Measurements from ENCODE around the gene GEMIN5. TPM values are rescaled to one million over a fixed set of nuclear protein-coding genes. Genes with fewer than 3 reads are reported as not detected.

GEMIN5 gene
- total and polyA plus RNA-seq, 2 of the 13 experiments (the other 11 are each of a cell fraction or from before 2014, with no cell fraction given) = 6.6 to 28.6 TPM

DNA sequence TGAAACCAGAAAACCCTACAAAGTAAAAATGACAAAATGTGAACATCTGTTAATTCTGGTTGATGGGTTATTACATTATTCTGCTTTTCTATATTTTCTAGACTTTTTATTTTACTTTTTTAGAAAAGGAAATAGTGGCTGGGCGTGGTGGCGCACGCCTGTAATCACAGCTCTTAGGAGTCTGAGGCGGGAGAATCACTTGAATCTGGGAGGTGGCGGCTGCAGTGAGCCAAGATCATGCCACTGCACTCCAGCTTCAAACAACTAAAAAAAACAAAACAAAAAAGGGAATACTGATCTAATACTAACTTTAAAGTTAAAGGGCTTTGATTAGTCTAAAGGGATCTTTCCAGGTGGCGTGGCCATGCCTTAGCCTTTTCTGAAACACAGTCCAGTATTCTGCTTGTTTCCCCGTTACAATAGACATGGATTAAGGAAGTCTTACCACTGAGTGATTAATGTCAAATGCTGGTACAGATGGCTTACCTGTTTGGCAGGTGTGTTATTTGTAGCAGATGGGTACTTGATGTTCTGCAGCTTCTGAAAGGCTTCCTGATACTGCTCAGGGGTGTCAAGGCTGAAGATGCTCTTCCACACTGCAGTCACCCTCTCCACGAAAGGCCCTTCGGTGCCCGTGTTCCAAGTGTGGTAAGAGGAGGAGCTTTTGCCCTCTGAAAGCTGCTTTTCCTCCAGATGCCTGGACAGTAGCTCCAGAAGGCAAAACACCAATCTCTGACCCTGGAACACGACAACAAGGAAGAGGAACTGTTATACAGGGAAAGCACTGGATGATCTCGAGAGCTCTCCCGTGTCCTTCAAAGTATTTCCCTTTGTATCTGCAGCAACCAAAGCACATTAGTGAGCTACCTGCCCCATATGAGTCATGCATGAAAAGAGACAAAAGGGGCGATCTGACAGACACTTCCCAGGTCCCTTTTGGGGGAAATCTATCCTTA lies 42.1 kb downstream of the GEMIN5 start (continued):
- TF ChIP-seq, protein P1, sequence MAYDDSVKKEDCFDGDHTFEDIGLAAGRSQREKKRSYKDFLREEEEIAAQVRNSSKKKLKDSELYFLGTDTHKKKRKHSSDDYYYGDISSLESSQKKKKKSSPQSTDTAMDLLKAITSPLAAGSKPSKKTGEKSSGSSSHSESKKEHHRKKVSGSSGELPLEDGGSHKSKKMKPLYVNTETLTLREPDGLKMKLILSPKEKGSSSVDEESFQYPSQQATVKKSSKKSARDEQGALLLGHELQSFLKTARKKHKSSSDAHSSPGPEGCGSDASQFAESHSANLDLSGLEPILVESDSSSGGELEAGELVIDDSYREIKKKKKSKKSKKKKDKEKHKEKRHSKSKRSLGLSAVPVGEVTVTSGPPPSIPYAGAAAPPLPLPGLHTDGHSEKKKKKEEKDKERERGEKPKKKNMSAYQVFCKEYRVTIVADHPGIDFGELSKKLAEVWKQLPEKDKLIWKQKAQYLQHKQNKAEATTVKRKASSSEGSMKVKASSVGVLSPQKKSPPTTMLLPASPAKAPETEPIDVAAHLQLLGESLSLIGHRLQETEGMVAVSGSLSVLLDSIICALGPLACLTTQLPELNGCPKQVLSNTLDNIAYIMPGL (CRISPR knock-in tag; IDR thresholded peaks at IDR 0.05; ENCODE audit: borderline replicate concordance in 1 of 2, low read depth in 1 of 2) = no peak
- no peak for TF ChIP-seq ZNF652 (CRISPR knock-in tag; IDR thresholded peaks at IDR 0.05; ENCODE audit: borderline replicate concordance, low read depth)
- TF ChIP-seq, protein P2, sequence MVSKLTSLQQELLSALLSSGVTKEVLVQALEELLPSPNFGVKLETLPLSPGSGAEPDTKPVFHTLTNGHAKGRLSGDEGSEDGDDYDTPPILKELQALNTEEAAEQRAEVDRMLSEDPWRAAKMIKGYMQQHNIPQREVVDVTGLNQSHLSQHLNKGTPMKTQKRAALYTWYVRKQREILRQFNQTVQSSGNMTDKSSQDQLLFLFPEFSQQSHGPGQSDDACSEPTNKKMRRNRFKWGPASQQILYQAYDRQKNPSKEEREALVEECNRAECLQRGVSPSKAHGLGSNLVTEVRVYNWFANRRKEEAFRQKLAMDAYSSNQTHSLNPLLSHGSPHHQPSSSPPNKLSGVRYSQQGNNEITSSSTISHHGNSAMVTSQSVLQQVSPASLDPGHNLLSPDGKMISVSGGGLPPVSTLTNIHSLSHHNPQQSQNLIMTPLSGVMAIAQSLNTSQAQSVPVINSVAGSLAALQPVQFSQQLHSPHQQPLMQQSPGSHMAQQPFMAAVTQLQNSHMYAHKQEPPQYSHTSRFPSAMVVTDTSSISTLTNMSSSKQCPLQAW (CRISPR knock-in tag; IDR thresholded peaks at IDR 0.05) = no peak
- no peak for TF ChIP-seq PHB2 (IDR thresholded peaks at IDR 0.05; ENCODE audit: partially characterized antibody)
- TF ChIP-seq MTA1 (CRISPR knock-in tag; IDR thresholded peaks at IDR 0.05; ENCODE audit: borderline replicate concordance) = no peak

DNA sequence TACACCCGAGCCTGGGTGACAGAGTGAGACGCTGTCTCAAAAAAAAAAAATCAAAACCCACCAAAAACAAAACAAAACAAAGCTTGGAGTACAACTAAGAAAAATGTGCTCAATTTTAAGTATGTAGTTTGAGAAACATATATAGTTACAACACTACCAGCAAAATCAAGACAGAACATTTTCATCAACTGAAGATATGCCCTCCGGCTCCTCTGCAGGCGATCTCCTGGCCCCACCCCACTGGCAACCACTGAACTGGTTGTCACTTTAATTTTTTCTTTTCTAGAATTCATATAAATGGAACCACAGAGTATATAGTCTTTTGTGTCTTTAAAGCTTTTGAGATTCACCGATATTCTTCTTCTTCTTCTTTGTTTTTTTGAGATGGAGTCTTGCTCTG lies 44.6 kb downstream of the GEMIN5 start:
- in situ Hi-C loops (cut with HindIII; ENCODE audit: extremely low pct_ligation_motif_present, low pct_unique_long_range_greater_than_20kb) = no loop called here
- DNase-seq (ENCODE audit: low spot score) = no peak
- TF ChIP-seq ZNF20 (CRISPR knock-in tag; IDR thresholded peaks at IDR 0.05) (no peak), SSRP1 (CRISPR knock-in tag; IDR thresholded peaks at IDR 0.05) (no peak), NPAS2 (CRISPR knock-in tag; IDR thresholded peaks at IDR 0.05; ENCODE audit: borderline replicate concordance) (no peak), ZNF672 (CRISPR knock-in tag; IDR thresholded peaks at IDR 0.05) (no peak), ZFP37 (CRISPR knock-in tag; IDR thresholded peaks at IDR 0.05; ENCODE audit: borderline replicate concordance) (no peak), ARNT2 (CRISPR knock-in tag; IDR thresholded peaks at IDR 0.05; ENCODE audit: low read depth) (no peak), ZNF75D (CRISPR knock-in tag; IDR thresholded peaks at IDR 0.05; ENCODE audit: borderline replicate concordance) (no peak), FOXK1 (CRISPR knock-in tag; IDR thresholded peaks at IDR 0.05; ENCODE audit: borderline replicate concordance, low read depth) (no peak), ZNF3 (CRISPR knock-in tag; IDR thresholded peaks at IDR 0.05) (no peak), NFRKB (IDR thresholded peaks at IDR 0.05) (no peak), ELF3 (CRISPR knock-in tag; IDR thresholded peaks at IDR 0.05) (no peak)
- TF ChIP-seq, protein P3, sequence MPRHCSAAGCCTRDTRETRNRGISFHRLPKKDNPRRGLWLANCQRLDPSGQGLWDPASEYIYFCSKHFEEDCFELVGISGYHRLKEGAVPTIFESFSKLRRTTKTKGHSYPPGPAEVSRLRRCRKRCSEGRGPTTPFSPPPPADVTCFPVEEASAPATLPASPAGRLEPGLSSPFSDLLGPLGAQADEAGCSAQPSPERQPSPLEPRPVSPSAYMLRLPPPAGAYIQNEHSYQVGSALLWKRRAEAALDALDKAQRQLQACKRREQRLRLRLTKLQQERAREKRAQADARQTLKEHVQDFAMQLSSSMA (CRISPR knock-in tag; IDR thresholded peaks at IDR 0.05) = no peak
- TF ChIP-seq, protein P4, sequence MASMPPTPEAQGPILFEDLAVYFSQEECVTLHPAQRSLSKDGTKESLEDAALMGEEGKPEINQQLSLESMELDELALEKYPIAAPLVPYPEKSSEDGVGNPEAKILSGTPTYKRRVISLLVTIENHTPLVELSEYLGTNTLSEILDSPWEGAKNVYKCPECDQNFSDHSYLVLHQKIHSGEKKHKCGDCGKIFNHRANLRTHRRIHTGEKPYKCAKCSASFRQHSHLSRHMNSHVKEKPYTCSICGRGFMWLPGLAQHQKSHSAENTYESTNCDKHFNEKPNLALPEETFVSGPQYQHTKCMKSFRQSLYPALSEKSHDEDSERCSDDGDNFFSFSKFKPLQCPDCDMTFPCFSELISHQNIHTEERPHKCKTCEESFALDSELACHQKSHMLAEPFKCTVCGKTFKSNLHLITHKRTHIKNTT (CRISPR knock-in tag; IDR thresholded peaks at IDR 0.05) = no peak
- ChIA-PET CTCF (ENCODE audit: low intra/inter-chr PET ratio, low total read pairs) (no interaction called here), POLR2A (no interaction called here)
- Histone ChIP-seq H3K9me3 (ENCODE audit: low read length) (no peaks in the 10 kb centered on the region), H2AFZ (ENCODE audit: low read length) (no peak overlapping the region), H3K9ac (ENCODE audit: insufficient read depth, low read depth, low read length) (no peak overlapping the region), H3K4me3 (replicated peaks in 1 of 3; ENCODE audit: insufficient read depth in 1 of 3, low read depth in 2 of 3, low read length in 3 of 3) (no peak overlapping the region), H3K36me3 (replicated peaks in 1 of 2; ENCODE audit: control insufficient read depth in 1 of 2, insufficient read depth in 2 of 2, low read length in 2 of 2) (peaks cover 27 to 79% of the 10 kb centered on the region in 2 experiments), H3K4me1 (ENCODE audit: insufficient read depth, low read length) (no peaks in the 10 kb centered on the region), H4K20me1 (ENCODE audit: insufficient read depth, low read length) (no peaks in the 10 kb centered on the region), H3K4me2 (ENCODE audit: low read depth, low read length) (no peak overlapping the region), H3K27ac (ENCODE audit: extremely low read length, insufficient read depth, low read length) (no peak overlapping the region), H3K27me3 (ENCODE audit: control insufficient read depth in 1 of 2, insufficient read depth in 2 of 2, low read length in 2 of 2) (no peaks in the 10 kb centered on the region), H3K79me2 (ENCODE audit: insufficient read depth, low read length) (no peaks in the 10 kb centered on the region)
- intact Hi-C loops (cut with micrococcal nuclease; ENCODE audit: unreplicated experiment) = no loop called here
- BruUV-seq (replicated peaks) = no TSS peak
- WGBS (ENCODE audit: low lambda C conversion rate) = 93% methylated on average over 5 of the region's 5 CpGs
- FAIRE-seq = no peak
- ATAC-seq = no peak

All from HepG2 (cell line).